Activated CD4-positive, alpha-beta T cell treated with anti-CD3 and anti-CD28 coated beads, Interleukin-2, amount 50 U/mL, for 48 hours (primary cell): ENCODE data around the gene ASS1.
"Not testable (repeated sequence)": the region's sequence is repeated elsewhere in the genome, so short reads cannot be mapped to it uniquely, and the experiment has no call there.

Experiments used
- DNase-seq, 2 experiments: peaks; one replicate each; pipeline ENCODE4 v3.0.0-alpha.2; 2020

ASS1 gene

DNA sequence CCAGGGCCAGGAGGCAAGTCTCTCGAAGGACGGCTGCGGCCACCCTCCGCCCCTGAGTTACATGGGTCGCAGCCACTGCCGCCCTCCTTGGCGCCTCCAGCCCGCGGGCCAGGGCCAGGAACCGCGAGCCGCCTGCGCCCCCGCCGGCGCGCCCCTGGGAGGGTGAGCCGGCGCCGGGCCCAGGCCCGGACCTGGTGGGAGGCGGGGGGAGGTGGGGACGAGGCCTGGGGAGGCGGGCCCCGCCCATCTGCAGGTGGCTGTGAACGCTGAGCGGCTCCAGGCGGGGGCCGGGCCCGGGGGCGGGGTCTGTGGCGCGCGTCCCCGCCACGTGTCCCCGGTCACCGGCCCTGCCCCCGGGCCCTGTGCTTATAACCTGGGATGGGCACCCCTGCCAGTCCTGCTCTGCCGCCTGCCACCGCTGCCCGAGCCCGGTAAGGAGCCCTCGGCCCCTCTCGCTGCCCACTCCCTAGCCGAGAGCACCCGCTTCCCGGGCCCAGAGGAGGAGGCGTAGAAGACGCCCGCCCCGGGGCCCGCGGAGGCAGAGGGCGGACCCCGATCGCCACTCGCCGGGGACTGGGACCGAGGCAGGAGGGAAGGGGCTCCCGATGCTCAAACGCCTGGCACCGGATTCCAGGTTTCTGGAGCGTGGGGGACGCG, at the start of gene ASS1:
ASS1 (plus strand) TSS at position 397 of the 657 bp plus-strand sequence. CDS start 7,268 bp downstream, outside the sequence.
- peak; percentile 46 to 59 for DNase-seq

GRCh38 chr9:130395810-130396435, 48.8 kb upstream of the ASS1 start:
- no peak for DNase-seq

- no peak for DNase-seq
These were observed 48.2 kb upstream of the ASS1 start for GRCh38 chr9:130396581-130396980.

GRCh38 chr9:130398487-130399240, 46.1 kb upstream of the ASS1 start:
- no peak for DNase-seq

GRCh38 chr9:130399768-130400167, 45.0 kb upstream of the ASS1 start:
- no peak for DNase-seq

DNA sequence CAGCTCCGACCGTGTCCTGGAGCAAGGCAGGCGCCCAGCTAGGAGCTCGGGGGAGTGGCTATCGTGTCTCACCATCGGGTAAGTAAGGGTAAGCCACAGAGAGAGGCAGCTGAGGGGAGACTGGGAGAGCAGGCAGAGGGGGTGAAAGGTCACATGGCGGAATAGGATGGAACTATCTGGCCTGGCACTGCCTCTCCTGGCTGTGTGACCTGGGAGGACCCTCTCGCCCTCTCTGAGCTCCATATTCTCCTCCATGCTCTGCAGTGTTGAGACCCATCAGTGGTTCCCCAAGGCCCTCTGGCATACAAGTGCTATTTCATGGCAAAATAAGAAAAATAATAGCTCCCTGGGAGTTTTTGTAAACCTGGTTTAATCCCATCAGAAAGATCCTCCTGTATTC, 43.9 kb upstream of the ASS1 start:
- DNase-seq, result no peak

DNA sequence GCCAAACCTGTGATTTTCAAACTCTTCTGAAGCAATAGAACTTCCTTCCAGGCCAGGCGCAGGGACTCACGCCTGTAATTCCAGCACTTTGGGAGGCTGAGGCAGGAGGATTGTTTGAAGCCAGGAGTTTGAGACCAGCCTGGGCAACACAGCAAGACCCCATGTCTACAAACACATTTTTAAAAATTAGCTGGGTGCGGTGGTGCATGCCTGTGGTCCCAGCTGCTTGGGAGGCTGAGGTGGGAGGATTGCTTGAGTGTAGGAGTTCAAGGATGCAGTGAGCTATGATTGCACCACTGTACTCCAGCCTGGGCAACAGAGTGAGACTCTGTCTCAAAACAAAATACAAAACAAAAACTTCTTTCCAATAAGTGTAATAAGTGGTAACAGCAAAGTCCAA, 43.0 kb upstream of the ASS1 start:
- DNase-seq, result not testable (repeated sequence)

DNA sequence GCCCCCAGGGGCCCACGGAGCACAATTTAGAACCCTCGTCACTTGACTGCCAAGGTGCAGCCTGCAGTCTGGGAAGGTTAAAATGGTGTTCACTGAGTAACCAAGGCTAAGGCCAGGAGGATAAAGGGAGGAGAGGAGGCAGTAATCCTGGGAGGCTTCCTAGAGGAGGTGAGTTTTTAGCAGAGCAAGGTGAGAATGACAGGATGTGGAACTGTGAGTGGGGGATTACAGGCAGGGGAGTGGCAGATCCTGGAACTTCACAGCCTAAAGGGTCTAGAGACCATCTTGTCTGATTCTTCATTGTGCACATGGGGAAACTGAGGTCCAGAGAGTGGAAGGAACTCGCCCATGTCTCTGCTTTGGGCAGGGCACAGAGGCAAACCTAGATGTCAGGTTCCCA, 42.5 kb upstream of the ASS1 start:
- no peak for DNase-seq

GRCh38 chr9:130402645-130403440, 41.9 kb upstream of the ASS1 start:
- DNase-seq, result no peak

- no peak for DNase-seq
These were observed 39.0 kb upstream of the ASS1 start for GRCh38 chr9:130405657-130406257.

GRCh38 chr9:130406278-130406895, 38.4 kb upstream of the ASS1 start:
- no peak for DNase-seq

- no peak for DNase-seq
These were observed 36.7 kb upstream of the ASS1 start for GRCh38 chr9:130407916-130408663.

GRCh38 chr9:130408669-130409068, 36.1 kb upstream of the ASS1 start:
- DNase-seq, result no peak

DNA sequence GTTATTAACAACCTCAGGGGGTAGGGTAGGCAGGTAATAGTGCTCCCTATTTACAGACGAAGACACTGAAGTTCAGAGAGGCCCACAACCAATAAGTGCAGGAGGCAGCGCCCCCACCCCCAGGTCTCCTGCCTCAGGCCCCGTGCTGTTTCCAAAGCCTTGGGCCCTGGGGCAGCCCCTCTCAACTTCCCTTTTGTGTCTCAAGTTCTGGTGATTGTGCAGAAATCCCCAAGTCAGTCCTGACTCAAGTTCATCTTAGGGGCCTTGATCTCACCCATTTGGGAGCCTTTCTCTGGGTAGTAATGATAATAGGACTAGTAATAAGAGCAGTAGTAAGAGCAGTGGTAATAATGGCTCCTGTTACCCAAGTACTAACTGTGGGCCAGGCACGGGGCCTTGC, 35.5 kb upstream of the ASS1 start:
- no peak for DNase-seq

GRCh38 chr9:130410443-130410842, 34.3 kb upstream of the ASS1 start:
- no peak for DNase-seq

DNA sequence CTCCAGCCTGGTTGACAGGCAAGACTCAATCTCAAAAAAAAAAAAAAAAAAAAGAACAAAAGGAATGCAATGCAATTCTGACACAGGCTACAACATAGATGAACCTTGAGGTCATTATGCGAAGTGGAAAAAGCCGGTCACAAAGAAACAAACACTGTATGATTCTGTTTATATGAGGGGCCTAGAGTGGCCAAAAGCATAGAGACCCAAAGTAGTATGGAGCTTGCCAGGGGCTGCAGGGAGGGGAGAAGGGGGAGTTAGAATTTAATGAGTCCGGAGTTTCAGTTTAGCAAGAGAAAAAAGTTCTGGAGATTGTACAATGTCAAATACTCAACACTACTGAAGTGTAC, 33.2 kb upstream of the ASS1 start:
- DNase-seq, result no peak

- DNase-seq, result no peak
These were observed 30.6 kb upstream of the ASS1 start for GRCh38 chr9:130414081-130414731.

- no peak for DNase-seq
These were observed 29.6 kb upstream of the ASS1 start for GRCh38 chr9:130414910-130415746.

- DNase-seq, result no peak
These were observed 27.2 kb upstream of the ASS1 start for GRCh38 chr9:130417602-130418001.

GRCh38 chr9:130418776-130419175, 26.0 kb upstream of the ASS1 start:
- no peak for DNase-seq
